ENCODE results near the gene SRRM3. TPM values are rescaled to one million over a fixed set of nuclear protein-coding genes. Genes with fewer than 3 reads are reported as not detected.
"Not testable (repeated sequence)": the region's sequence is repeated elsewhere in the genome, so short reads cannot be mapped to it uniquely, and the experiment has no call there.

Gene SRRM3
- total RNA-seq, 1 donor from 2014 or later: 0.46 TPM

GRCh38 chr7:76241141-76241540, 39.4 kb downstream of the SRRM3 start:
- DNase-seq (ENCODE audit: extremely low spot score, unreplicated experiment): no peak
- no peak for TF ChIP-seq CTCF (IDR thresholded peaks at IDR 0.05)
- no peaks in the 10 kb centered on the region for H3K4me1 Mint-ChIP-seq (ENCODE audit: unreplicated experiment)
- H3K27me3 Mint-ChIP-seq (ENCODE audit: unreplicated experiment): peaks cover 29% of the 10 kb centered on the region
- no peak overlapping the region for H3K27ac Mint-ChIP-seq (ENCODE audit: unreplicated experiment)
- H3K4me3 Mint-ChIP-seq (ENCODE audit: unreplicated experiment): no peak overlapping the region
- H3K9me3 Mint-ChIP-seq (ENCODE audit: unreplicated experiment): peaks cover 3% of the 10 kb centered on the region
- H3K36me3 Mint-ChIP-seq (ENCODE audit: unreplicated experiment): no peaks in the 10 kb centered on the region

GRCh38 chr7:76242517-76243063, 40.9 kb downstream of the SRRM3 start:
- not testable (repeated sequence) for H3K36me3 Mint-ChIP-seq (ENCODE audit: unreplicated experiment); H3K27ac Mint-ChIP-seq (ENCODE audit: unreplicated experiment); H3K9me3 Mint-ChIP-seq (ENCODE audit: unreplicated experiment); H3K4me3 Mint-ChIP-seq (ENCODE audit: unreplicated experiment); DNase-seq (ENCODE audit: extremely low spot score, unreplicated experiment); H3K4me1 Mint-ChIP-seq (ENCODE audit: unreplicated experiment)
- peaks cover 26% of the 10 kb centered on the region for H3K27me3 Mint-ChIP-seq (ENCODE audit: unreplicated experiment)

GRCh38 chr7:76244781-76245391, 43.2 kb downstream of the SRRM3 start:
- Mint-ChIP-seq H3K27me3 (ENCODE audit: unreplicated experiment) (peaks cover 16% of the 10 kb centered on the region), H3K4me1 (ENCODE audit: unreplicated experiment) (no peaks in the 10 kb centered on the region), H3K4me3 (ENCODE audit: unreplicated experiment) (no peak overlapping the region), H3K36me3 (ENCODE audit: unreplicated experiment) (no peaks in the 10 kb centered on the region), H3K9me3 (ENCODE audit: unreplicated experiment) (peaks cover 3% of the 10 kb centered on the region), H3K27ac (ENCODE audit: unreplicated experiment) (no peak overlapping the region)
- DNase-seq (ENCODE audit: extremely low spot score, unreplicated experiment): no peak
- TF ChIP-seq CTCF (IDR thresholded peaks at IDR 0.05): no peak

GRCh38 chr7:76246804-76247389, 45.2 kb downstream of the SRRM3 start:
- Mint-ChIP-seq H3K27me3 (ENCODE audit: unreplicated experiment) (peaks cover 16% of the 10 kb centered on the region), H3K27ac (ENCODE audit: unreplicated experiment) (no peak overlapping the region), H3K9me3 (ENCODE audit: unreplicated experiment) (peaks cover under 1% of the 10 kb centered on the region), H3K36me3 (ENCODE audit: unreplicated experiment) (no peaks in the 10 kb centered on the region), H3K4me1 (ENCODE audit: unreplicated experiment) (no peaks in the 10 kb centered on the region), H3K4me3 (ENCODE audit: unreplicated experiment) (no peak overlapping the region)
- no peak for TF ChIP-seq CTCF (IDR thresholded peaks at IDR 0.05)
- no peak for DNase-seq (ENCODE audit: extremely low spot score, unreplicated experiment)

- Mint-ChIP-seq H3K27me3 (ENCODE audit: unreplicated experiment) (peaks cover 16% of the 10 kb centered on the region), H3K27ac (ENCODE audit: unreplicated experiment) (no peak overlapping the region), H3K36me3 (ENCODE audit: unreplicated experiment) (no peaks in the 10 kb centered on the region), H3K4me1 (ENCODE audit: unreplicated experiment) (no peaks in the 10 kb centered on the region), H3K4me3 (ENCODE audit: unreplicated experiment) (no peak overlapping the region), H3K9me3 (ENCODE audit: unreplicated experiment) (no peaks in the 10 kb centered on the region)
- DNase-seq (ENCODE audit: extremely low spot score, unreplicated experiment): no peak
- TF ChIP-seq CTCF (IDR thresholded peaks at IDR 0.05): no peak
Observed at GRCh38 chr7:76247938-76248337, 46.2 kb downstream of the SRRM3 start.

Data from osteocyte (in vitro differentiated cells).